ENCODE measurements around the gene HSD3B7. TPM values are rescaled to one million over a fixed set of nuclear protein-coding genes. Genes with fewer than 3 reads are reported as not detected.

Gene HSD3B7
- total RNA-seq, 1 donor from 2014 or later = 5.5 TPM

GRCh38 chr16:30949650-30950515 lies 35.1 kb upstream of the HSD3B7 start:
- Histone ChIP-seq H3K9me3 (replicated peaks) (no peaks in the 10 kb centered on the region), H3K4me1 (peaks cover 64% of the 10 kb centered on the region), H3K27me3 (ENCODE audit: low read depth) (no peaks in the 10 kb centered on the region), H3K36me3 (peaks cover 3% of the 10 kb centered on the region), H3K27ac (replicated peaks) (peak overlapping the region; percentile 98), H3K4me3 (peak overlapping the region; percentile 100)
- DNase-seq = peak; percentile 87
- intact Hi-C loops (cut with micrococcal nuclease) = no loop called here
- TF ChIP-seq, protein P1, sequence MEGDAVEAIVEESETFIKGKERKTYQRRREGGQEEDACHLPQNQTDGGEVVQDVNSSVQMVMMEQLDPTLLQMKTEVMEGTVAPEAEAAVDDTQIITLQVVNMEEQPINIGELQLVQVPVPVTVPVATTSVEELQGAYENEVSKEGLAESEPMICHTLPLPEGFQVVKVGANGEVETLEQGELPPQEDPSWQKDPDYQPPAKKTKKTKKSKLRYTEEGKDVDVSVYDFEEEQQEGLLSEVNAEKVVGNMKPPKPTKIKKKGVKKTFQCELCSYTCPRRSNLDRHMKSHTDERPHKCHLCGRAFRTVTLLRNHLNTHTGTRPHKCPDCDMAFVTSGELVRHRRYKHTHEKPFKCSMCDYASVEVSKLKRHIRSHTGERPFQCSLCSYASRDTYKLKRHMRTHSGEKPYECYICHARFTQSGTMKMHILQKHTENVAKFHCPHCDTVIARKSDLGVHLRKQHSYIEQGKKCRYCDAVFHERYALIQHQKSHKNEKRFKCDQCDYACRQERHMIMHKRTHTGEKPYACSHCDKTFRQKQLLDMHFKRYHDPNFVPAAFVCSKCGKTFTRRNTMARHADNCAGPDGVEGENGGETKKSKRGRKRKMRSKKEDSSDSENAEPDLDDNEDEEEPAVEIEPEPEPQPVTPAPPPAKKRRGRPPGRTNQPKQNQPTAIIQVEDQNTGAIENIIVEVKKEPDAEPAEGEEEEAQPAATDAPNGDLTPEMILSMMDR (IDR thresholded peaks at IDR 0.05; ENCODE audit: borderline replicate concordance) = no peak

GRCh38 chr16:30950516-30951065 lies 34.4 kb upstream of the HSD3B7 start:
- H3K27me3 ChIP-seq (ENCODE audit: low read depth) = no peaks in the 10 kb centered on the region
- peak overlapping the region; percentile 98 for H3K27ac ChIP-seq (replicated peaks)
- H3K4me1 ChIP-seq = peaks cover 64% of the 10 kb centered on the region
- DNase-seq = no peak
- no peaks in the 10 kb centered on the region for H3K9me3 ChIP-seq (replicated peaks)
- TF ChIP-seq, protein P1 (IDR thresholded peaks at IDR 0.05; ENCODE audit: borderline replicate concordance) = no peak
- intact Hi-C loops (cut with micrococcal nuclease) = no loop called here
- peak overlapping the region; percentile 100 for H3K4me3 ChIP-seq
- H3K36me3 ChIP-seq = no peaks in the 10 kb centered on the region

DNA sequence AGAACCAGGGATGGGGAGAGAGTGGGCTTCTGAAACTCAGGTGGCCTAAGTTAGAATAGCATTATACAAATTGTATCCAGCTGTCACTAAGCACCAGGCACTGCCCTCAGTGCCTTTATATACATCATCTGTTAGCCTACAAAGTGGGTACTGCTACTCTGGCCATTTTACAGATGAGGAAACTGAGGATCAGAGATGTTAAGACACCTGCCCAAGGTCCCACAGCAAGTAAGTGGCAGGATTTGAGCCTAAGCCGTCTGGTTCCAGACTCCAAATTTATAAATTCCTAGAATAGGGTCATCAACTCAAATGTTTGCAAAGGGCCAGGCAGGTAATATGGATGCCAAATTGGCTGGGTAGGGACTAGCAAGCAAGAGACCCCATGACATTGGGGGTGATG lies 33.8 kb upstream of the HSD3B7 start:
- Histone ChIP-seq H3K27ac (replicated peaks) (peak overlapping the region; percentile 98), H3K4me3 (peak overlapping the region; percentile 100), H3K9me3 (replicated peaks) (no peaks in the 10 kb centered on the region), H3K27me3 (ENCODE audit: low read depth) (no peaks in the 10 kb centered on the region), H3K36me3 (no peaks in the 10 kb centered on the region), H3K4me1 (peaks cover 64% of the 10 kb centered on the region)
- intact Hi-C loops (cut with micrococcal nuclease) = no loop called here
- DNase-seq = no peak
- TF ChIP-seq, protein P1 (IDR thresholded peaks at IDR 0.05; ENCODE audit: borderline replicate concordance) = no peak

- intact Hi-C loops (cut with micrococcal nuclease) = no loop called here
Observed at GRCh38 chr16:30951750-30952149, 33.3 kb upstream of the HSD3B7 start.

DNA sequence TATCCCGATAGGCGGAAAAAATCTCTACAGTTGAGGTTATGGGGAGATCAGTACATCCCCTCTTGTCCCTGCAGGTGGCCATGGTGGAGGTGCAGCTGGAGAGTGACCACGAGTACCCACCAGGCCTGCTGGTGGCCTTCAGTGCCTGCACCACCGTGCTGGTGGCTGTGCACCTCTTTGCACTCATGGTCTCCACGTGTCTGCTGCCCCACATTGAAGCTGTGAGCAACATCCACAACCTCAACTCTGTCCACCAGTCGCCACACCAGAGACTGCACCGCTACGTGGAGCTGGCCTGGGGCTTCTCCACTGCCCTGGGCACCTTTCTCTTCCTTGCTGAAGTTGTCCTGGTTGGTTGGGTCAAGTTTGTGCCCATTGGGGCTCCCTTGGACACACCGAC lies 31.9 kb upstream of the HSD3B7 start:
- no peaks in the 10 kb centered on the region for H3K27me3 ChIP-seq (ENCODE audit: low read depth)
- no peak overlapping the region for H3K4me3 ChIP-seq
- H3K4me1 ChIP-seq = peaks cover 72% of the 10 kb centered on the region
- TF ChIP-seq, protein P1 (IDR thresholded peaks at IDR 0.05; ENCODE audit: borderline replicate concordance) = no peak
- intact Hi-C loops (cut with micrococcal nuclease) = no loop called here
- DNase-seq = no peak
- H3K36me3 ChIP-seq = no peaks in the 10 kb centered on the region
- H3K9me3 ChIP-seq (replicated peaks) = no peaks in the 10 kb centered on the region
- peak overlapping the region; percentile 38 for H3K27ac ChIP-seq (replicated peaks)

More at GRCh38 chr16:30951750-30952149, 33.3 kb upstream of the HSD3B7 start:
- TF ChIP-seq, protein P1 (IDR thresholded peaks at IDR 0.05; ENCODE audit: borderline replicate concordance) = no peak
- H3K36me3 ChIP-seq = no peaks in the 10 kb centered on the region
- H3K9me3 ChIP-seq (replicated peaks) = no peaks in the 10 kb centered on the region
- peak overlapping the region; percentile 98 for H3K27ac ChIP-seq (replicated peaks)
- H3K4me1 ChIP-seq = peaks cover 69% of the 10 kb centered on the region
- no peak overlapping the region for H3K4me3 ChIP-seq
- peak; percentile 69 for DNase-seq
- no peaks in the 10 kb centered on the region for H3K27me3 ChIP-seq (ENCODE audit: low read depth)
